OCI-LY1 (cell line): ENCODE measurements around the gene KCNT1.

Source experiments
- H2AFZ ChIP-seq: fragments of 200-600 bp; sonication (generic), shearing (Covaris generic); 2 replicates; pipeline ENCODE4 v1.6.0; 2014; ENCODE audit warnings: antibody characterized with exemption, mild to moderate bottlenecking, low read length
- H3F3A ChIP-seq: fragments of 200-600 bp; sonication (generic), shearing (Covaris generic); 2 replicates; pipeline ENCODE4 v1.6.0; 2014; ENCODE audit warnings: mild to moderate bottlenecking, antibody characterized with exemption, low read length, moderate library complexity; ENCODE audit not compliant: insufficient read depth
- H3K27ac ChIP-seq: fragments of 200-600 bp; sonication (generic); 2 replicates; pipeline ENCODE4 v1.5.1; 2014; ENCODE audit warnings: low read length, mixed run types, mild to moderate bottlenecking, low read depth; ENCODE audit not compliant: poor library complexity, severe bottlenecking
- H3K27me3 ChIP-seq: fragments of 200-600 bp; sonication (generic); 2 replicates; pipeline ENCODE4 v1.6.0; 2014; ENCODE audit warnings: antibody characterized with exemption, mild to moderate bottlenecking, low read length, moderate library complexity; ENCODE audit not compliant: insufficient read depth
- H3K36me3 ChIP-seq: fragments of 200-600 bp; sonication (generic); 2 replicates; pipeline ENCODE4 v1.6.1; 2014; ENCODE audit warnings: mild to moderate bottlenecking, antibody characterized with exemption, low read length, moderate library complexity, mixed read lengths; ENCODE audit not compliant: insufficient read depth
- H3K4me1 ChIP-seq: fragments of 200-600 bp; sonication (generic); 2 replicates; pipeline ENCODE4 v1.5.1; 2014; ENCODE audit warnings: mild to moderate bottlenecking, low read length, moderate library complexity; ENCODE audit not compliant: insufficient read depth, severe bottlenecking
- H3K4me2 ChIP-seq: fragments of 200-600 bp; sonication (generic), shearing (Covaris generic); 2 replicates; pipeline ENCODE4 v1.6.1; 2014; ENCODE audit warnings: low read length
- H3K4me3 ChIP-seq: fragments of 200-600 bp; sonication (generic); 2 replicates; pipeline ENCODE4 v1.5.1; 2014; ENCODE audit warnings: low read length, low read depth, mild to moderate bottlenecking, mixed read lengths; ENCODE audit not compliant: poor library complexity, severe bottlenecking
- H3K79me2 ChIP-seq: fragments of 200-600 bp; shearing (Covaris generic); 2 replicates; pipeline ENCODE4 v1.6.1; 2016; ENCODE audit warnings: mixed run types, low read length, mixed read lengths; ENCODE audit not compliant: insufficient read depth
- H3K9ac ChIP-seq: fragments of 200-600 bp; sonication (generic), shearing (Covaris generic); 2 replicates; pipeline ENCODE4 v1.6.1; 2014; ENCODE audit warnings: mild to moderate bottlenecking, low read length, mixed read lengths
- H3K9me2 ChIP-seq: fragments of 200-600 bp; sonication (generic), shearing (Covaris generic); 2 replicates; pipeline ENCODE4 v1.6.1; 2014; ENCODE audit warnings: low read depth, mild to moderate bottlenecking, low read length, mixed read lengths
- H3K9me3 ChIP-seq: fragments of 200-600 bp; shearing (Covaris generic); 2 replicates; pipeline ENCODE4 v1.6.1; 2014; ENCODE audit warnings: low read length, mixed read lengths
- H4K20me1 ChIP-seq: fragments of 200-600 bp; sonication (generic), shearing (Covaris generic); 2 replicates; pipeline ENCODE4 v1.6.0; 2016; ENCODE audit warnings: mild to moderate bottlenecking, low read length; ENCODE audit not compliant: insufficient read depth
- CTCF ChIP-seq: fragments of 200-600 bp; sonication (generic), shearing (Covaris generic); IDR thresholded peaks from 2 replicates; pipeline ENCODE4 v1.5.1; 2017; ENCODE audit warnings: mild to moderate bottlenecking, antibody characterized with exemption, low read length, moderate library complexity, mixed read lengths
- EZH2 ChIP-seq: fragments of 200-600 bp; sonication (generic), shearing (Covaris generic); IDR thresholded peaks from 2 replicates; pipeline ENCODE4 v1.8.0; 2017; ENCODE audit warnings: borderline replicate concordance, mixed run types, mild to moderate bottlenecking, antibody characterized with exemption, low read length, moderate library complexity, mixed read lengths

Gene KCNT1

GRCh38 chr9:135833864-135834263 lies 131.9 kb downstream of the KCNT1 start:
- no peak overlapping the region for H3K27ac ChIP-seq
- no peaks in the 10 kb centered on the region for H3K9me3 ChIP-seq
- no peak overlapping the region for H3K4me3 ChIP-seq
- no peaks in the 10 kb centered on the region for H3F3A ChIP-seq
- H4K20me1 ChIP-seq: no peaks in the 10 kb centered on the region
- H3K9me2 ChIP-seq: no peaks in the 10 kb centered on the region
- H3K27me3 ChIP-seq: no peaks in the 10 kb centered on the region
- no peaks in the 10 kb centered on the region for H3K79me2 ChIP-seq
- H3K4me2 ChIP-seq: no peak overlapping the region
- no peak overlapping the region for H2AFZ ChIP-seq
- no peak for TF ChIP-seq EZH2
- TF ChIP-seq CTCF: no peak
- no peak overlapping the region for H3K9ac ChIP-seq
- 0 out of 2 replicates have a peak, but pooled peaks cover under 1% of the 10 kb centered on the region for H3K36me3 ChIP-seq
- no peaks in the 10 kb centered on the region for H3K4me1 ChIP-seq

- no peak overlapping the region for H3K4me3 ChIP-seq
- H3K79me2 ChIP-seq: no peaks in the 10 kb centered on the region
- no peaks in the 10 kb centered on the region for H3K27me3 ChIP-seq
- no peak overlapping the region for H2AFZ ChIP-seq
- H3K36me3 ChIP-seq: no peaks in the 10 kb centered on the region
- no peaks in the 10 kb centered on the region for H3K9me3 ChIP-seq
- no peak overlapping the region for H3K4me2 ChIP-seq
- H4K20me1 ChIP-seq: no peaks in the 10 kb centered on the region
- no peak overlapping the region for H3K9ac ChIP-seq
- no peaks in the 10 kb centered on the region for H3K9me2 ChIP-seq
- no peak overlapping the region for H3K27ac ChIP-seq
- TF ChIP-seq EZH2: no peak
- TF ChIP-seq CTCF: no peak
- no peaks in the 10 kb centered on the region for H3F3A ChIP-seq
- no peaks in the 10 kb centered on the region for H3K4me1 ChIP-seq
Observed at GRCh38 chr9:135835131-135835530, 133.1 kb downstream of the KCNT1 start.

GRCh38 chr9:135839516-135839915 lies 137.5 kb downstream of the KCNT1 start:
- Histone ChIP-seq H3K4me1 (no peaks in the 10 kb centered on the region), H3K79me2 (no peaks in the 10 kb centered on the region), H3K27me3 (no peaks in the 10 kb centered on the region), H3F3A (no peaks in the 10 kb centered on the region), H3K9ac (no peak overlapping the region), H4K20me1 (no peaks in the 10 kb centered on the region), H3K27ac (no peak overlapping the region), H3K36me3 (no peaks in the 10 kb centered on the region; the same call in 1 of the 2 replicates), H3K9me3 (no peaks in the 10 kb centered on the region), H3K4me3 (no peak overlapping the region), H2AFZ (no peak overlapping the region), H3K4me2 (no peak overlapping the region), H3K9me2 (no peaks in the 10 kb centered on the region)
- TF ChIP-seq CTCF (no peak), EZH2 (no peak)
